HEK293 (cell line): ENCODE measurements around the gene METTL5.

ENCODE experiments used
- CTCF ChIA-PET: fragments of 350-600 bp; formaldehyde crosslinking; extraction: SDS; loops from one replicate; lab custom pipeline; 2021; ENCODE audit warnings: antibody characterized with exemption; lab: Yijun Ruan, JAX
- POLR2A ChIA-PET: fragments of 300-600 bp; formaldehyde crosslinking; extraction: SDS; loops from one replicate; lab custom pipeline; 2020; ENCODE audit warnings: antibody characterized with exemption, inconsistent platforms; lab: Yijun Ruan, JAX
- H3K27ac ChIP-seq: fragments of 200-500 bp; sonication (Bioruptor generic); 2 replicates; pipeline ENCODE4 v1.5.1; 2014; ENCODE audit warnings: low read depth, low read length, control low read depth, inconsistent platforms; ENCODE audit errors: extremely low read depth
- H3K36me3 ChIP-seq, 2 experiments: fragments of 200-500 bp in 1 of 2; sonication (Bioruptor generic) in 1 of 2; 1 replicate in 1 of 2; 2 replicates in 1 of 2; pipeline ENCODE4 v1.5.1; 2014 to 2017; ENCODE audit warnings: inconsistent platforms in 2 of 2, low read length in 2 of 2; ENCODE audit not compliant: control insufficient read depth in 2 of 2, insufficient read depth in 1 of 2
- H3K4me1 ChIP-seq: fragments of 200-500 bp; sonication (Bioruptor generic); 2 replicates; pipeline ENCODE4 v1.5.1; 2014; ENCODE audit warnings: mild to moderate bottlenecking, low read length, inconsistent platforms; ENCODE audit not compliant: control insufficient read depth, insufficient read depth
- H3K4me3 ChIP-seq: 2 replicates; pipeline ENCODE4 v1.5.1; 2011; ENCODE audit warnings: low read depth, mild to moderate bottlenecking, control low read depth, low read length, moderate library complexity
- H3K9me3 ChIP-seq: fragments of 200-500 bp; sonication (Bioruptor generic); 2 replicates; pipeline ENCODE4 v1.5.1; 2014; ENCODE audit warnings: low read depth, low read length, inconsistent platforms; ENCODE audit not compliant: control insufficient read depth, insufficient read depth
- FEZF1 ChIP-seq: fragments of 450-650 bp; formaldehyde crosslinking; IDR thresholded peaks from 2 replicates; pipeline ENCODE4 v1.5.1; 2016; ENCODE audit warnings: missing biosample characterization, missing genetic modification characterization
- GLIS2 ChIP-seq: fragments of 450-650 bp; formaldehyde crosslinking; IDR thresholded peaks from 2 replicates; pipeline ENCODE4 v1.5.1; 2016; ENCODE audit warnings: missing biosample characterization, missing genetic modification characterization
- HOXA7 ChIP-seq: sonication (generic); formaldehyde crosslinking; IDR thresholded peaks from 2 replicates; pipeline ENCODE4 v1.8.1; 2022; ENCODE audit warnings: missing genetic modification reagents, borderline replicate concordance
- KLF9 ChIP-seq: fragments of 450-650 bp; formaldehyde crosslinking; IDR thresholded peaks from 2 replicates; pipeline ENCODE4 v1.5.1; 2016; ENCODE audit warnings: missing biosample characterization, missing genetic modification characterization, low read depth
- MZF1 ChIP-seq: fragments of 450-650 bp; formaldehyde crosslinking; IDR thresholded peaks from 2 replicates; pipeline ENCODE4 v1.5.1; 2017; ENCODE audit warnings: missing biosample characterization, missing genetic modification characterization, borderline replicate concordance
- TRIM28 ChIP-seq: IDR thresholded peaks from 2 replicates; pipeline ENCODE4 v1.6.1; 2011; ENCODE audit warnings: low read length, control low read depth, borderline replicate concordance
- YY1 ChIP-seq: fragments of 450-650 bp; formaldehyde crosslinking; IDR thresholded peaks from 2 replicates; pipeline ENCODE4 v1.5.1; 2018; ENCODE audit warnings: missing biosample characterization, missing genetic modification characterization
- ZFP69B ChIP-seq: fragments of 450-650 bp; formaldehyde crosslinking; IDR thresholded peaks from 2 replicates; pipeline ENCODE4 v1.5.1; 2016; ENCODE audit warnings: missing biosample characterization, missing genetic modification characterization
- ZNF121 ChIP-seq: fragments of 450-650 bp; formaldehyde crosslinking; IDR thresholded peaks from 2 replicates; pipeline ENCODE4 v1.5.1; 2016; ENCODE audit warnings: missing biosample characterization, missing genetic modification characterization
- ZNF140 ChIP-seq: fragments of 450-650 bp; formaldehyde crosslinking; IDR thresholded peaks from 2 replicates; pipeline ENCODE4 v1.5.1; 2016; ENCODE audit warnings: missing biosample characterization, missing genetic modification characterization
- ZNF16 ChIP-seq: fragments of 450-650 bp; formaldehyde crosslinking; IDR thresholded peaks from 2 replicates; pipeline ENCODE4 v1.5.1; 2016; ENCODE audit warnings: low read depth, missing biosample characterization, missing genetic modification characterization
- ZNF175 ChIP-seq: fragments of 450-650 bp; formaldehyde crosslinking; IDR thresholded peaks from 2 replicates; pipeline ENCODE4 v1.5.1; 2016; ENCODE audit warnings: missing biosample characterization, missing genetic modification characterization
- ZNF221 ChIP-seq: fragments of 450-650 bp; formaldehyde crosslinking; IDR thresholded peaks from 2 replicates; pipeline ENCODE4 v1.5.1; 2017; ENCODE audit warnings: missing biosample characterization, missing genetic modification characterization, borderline replicate concordance
- ZNF341 ChIP-seq: fragments of 450-650 bp; formaldehyde crosslinking; IDR thresholded peaks from 2 replicates; pipeline ENCODE4; 2016; ENCODE audit warnings: low read depth, missing biosample characterization, missing genetic modification characterization
- ZNF404 ChIP-seq: fragments of 450-650 bp; formaldehyde crosslinking; IDR thresholded peaks from 2 replicates; pipeline ENCODE4 v1.5.1; 2017; ENCODE audit warnings: missing biosample characterization, missing genetic modification characterization
- ZNF473 ChIP-seq: fragments of 450-650 bp; formaldehyde crosslinking; IDR thresholded peaks from 2 replicates; pipeline ENCODE4 v1.5.1; 2017; ENCODE audit warnings: missing biosample characterization, missing genetic modification characterization
- ZNF621 ChIP-seq: fragments of 450-650 bp; formaldehyde crosslinking; IDR thresholded peaks from 2 replicates; pipeline ENCODE4 v1.5.1; 2017; ENCODE audit warnings: missing biosample characterization, missing genetic modification characterization
- ZNF624 ChIP-seq: fragments of 450-650 bp; formaldehyde crosslinking; IDR thresholded peaks from 2 replicates; pipeline ENCODE4 v1.5.1; 2017; ENCODE audit warnings: missing biosample characterization, missing genetic modification characterization
- ZNF626 ChIP-seq: fragments of 450-650 bp; sonication (Bioruptor Pico); formaldehyde crosslinking; IDR thresholded peaks from 2 replicates; pipeline ENCODE4 v1.5.1; 2018; ENCODE audit warnings: missing biosample characterization, missing genetic modification characterization, inconsistent platforms
- ZNF629 ChIP-seq: fragments of 450-650 bp; formaldehyde crosslinking; IDR thresholded peaks from 2 replicates; pipeline ENCODE4 v1.5.1; 2017; ENCODE audit warnings: missing biosample characterization, missing genetic modification characterization
- ZNF658 ChIP-seq: fragments of 450-650 bp; formaldehyde crosslinking; IDR thresholded peaks from 2 replicates; pipeline ENCODE4; 2016; ENCODE audit warnings: missing biosample characterization, missing genetic modification characterization
- ZNF660 ChIP-seq: fragments of 450-650 bp; IDR thresholded peaks from 2 replicates; pipeline ENCODE4 v1.5.1; 2018; ENCODE audit warnings: missing biosample characterization, mild to moderate bottlenecking, missing genetic modification characterization
- ZNF785 ChIP-seq: fragments of 450-650 bp; formaldehyde crosslinking; IDR thresholded peaks from 2 replicates; pipeline ENCODE4 v1.5.1; 2016; ENCODE audit warnings: missing biosample characterization, missing genetic modification characterization
- ZSCAN30 ChIP-seq: fragments of 450-650 bp; IDR thresholded peaks from 2 replicates; pipeline ENCODE4 v1.5.1; 2018; ENCODE audit warnings: missing biosample characterization, mild to moderate bottlenecking, missing genetic modification characterization, moderate library complexity
- TF ChIP-seq, protein P1 (sequence below): fragments of 450-650 bp; formaldehyde crosslinking; IDR thresholded peaks from 2 replicates; pipeline ENCODE4 v1.5.1; 2016; ENCODE audit warnings: missing biosample characterization, missing genetic modification characterization
- TF ChIP-seq, protein P2 (sequence below): fragments of 450-650 bp; formaldehyde crosslinking; IDR thresholded peaks from 2 replicates; pipeline ENCODE4 v1.5.1; 2016; ENCODE audit warnings: missing biosample characterization, missing genetic modification characterization, borderline replicate concordance
- TF ChIP-seq, protein P3 (sequence below): fragments of 450-650 bp; formaldehyde crosslinking; IDR thresholded peaks from 2 replicates; pipeline ENCODE4 v1.5.1; 2016; ENCODE audit warnings: missing biosample characterization, missing genetic modification characterization
- TF ChIP-seq, protein P4 (sequence below): fragments of 450-650 bp; formaldehyde crosslinking; IDR thresholded peaks from 2 replicates; pipeline ENCODE4 v1.5.1; 2017; ENCODE audit warnings: missing biosample characterization, missing genetic modification characterization
- TF ChIP-seq, protein P5 (sequence below): fragments of 450-650 bp; formaldehyde crosslinking; IDR thresholded peaks from 2 replicates; pipeline ENCODE4 v1.5.1; 2016; ENCODE audit warnings: missing biosample characterization, missing genetic modification characterization

The METTL5 gene

DNA sequence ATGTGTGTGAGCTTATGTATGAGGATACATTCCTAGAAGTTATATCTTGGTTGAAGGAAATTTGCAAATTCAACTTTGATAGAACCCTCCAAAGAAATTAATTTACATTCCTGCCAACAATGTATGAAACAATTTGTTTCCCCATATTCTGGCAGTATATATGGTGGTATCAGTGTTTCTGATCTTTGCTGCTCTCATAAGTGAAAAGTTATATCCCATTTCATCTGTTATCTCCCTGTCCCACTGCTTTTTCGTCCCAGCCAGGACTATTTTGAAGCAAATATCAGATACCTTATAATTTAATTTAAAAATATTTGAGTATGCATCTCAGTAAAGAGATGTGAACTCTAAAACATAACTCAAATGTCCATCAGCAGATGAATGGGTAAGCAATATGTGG lies 9.7 kb upstream of the METTL5 start:
- TF ChIP-seq ZNF629 (no peak), TRIM28 (no peak), ZFP69B (tag by site-specific recombination) (no peak), ZNF624 (tag by site-specific recombination) (no peak), ZNF221 (tag by site-specific recombination) (no peak), HOXA7 (CRISPR knock-in tag) (no peak), ZNF175 (no peak), YY1 (tag by site-specific recombination) (no peak), ZNF626 (tag by site-specific recombination) (no peak), ZNF660 (tag by site-specific recombination) (no peak), ZSCAN30 (tag by site-specific recombination) (no peak)
- TF ChIP-seq, protein P1, sequence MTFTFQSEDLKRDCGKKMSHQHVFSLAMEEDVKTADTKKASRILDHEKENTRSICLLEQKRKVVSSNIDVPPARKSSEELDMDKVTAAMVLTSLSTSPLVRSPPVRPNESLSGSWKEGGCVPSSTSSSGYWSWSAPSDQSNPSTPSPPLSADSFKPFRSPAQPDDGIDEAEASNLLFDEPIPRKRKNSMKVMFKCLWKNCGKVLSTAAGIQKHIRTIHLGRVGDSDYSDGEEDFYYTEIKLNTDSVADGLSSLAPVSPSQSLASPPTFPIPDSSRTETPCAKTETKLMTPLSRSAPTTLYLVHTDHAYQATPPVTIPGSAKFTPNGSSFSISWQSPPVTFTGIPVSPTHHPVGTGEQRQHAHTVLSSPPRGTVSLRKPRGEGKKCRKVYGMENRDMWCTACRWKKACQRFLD (tag by site-specific recombination): no peak
- TF ChIP-seq, protein P2, sequence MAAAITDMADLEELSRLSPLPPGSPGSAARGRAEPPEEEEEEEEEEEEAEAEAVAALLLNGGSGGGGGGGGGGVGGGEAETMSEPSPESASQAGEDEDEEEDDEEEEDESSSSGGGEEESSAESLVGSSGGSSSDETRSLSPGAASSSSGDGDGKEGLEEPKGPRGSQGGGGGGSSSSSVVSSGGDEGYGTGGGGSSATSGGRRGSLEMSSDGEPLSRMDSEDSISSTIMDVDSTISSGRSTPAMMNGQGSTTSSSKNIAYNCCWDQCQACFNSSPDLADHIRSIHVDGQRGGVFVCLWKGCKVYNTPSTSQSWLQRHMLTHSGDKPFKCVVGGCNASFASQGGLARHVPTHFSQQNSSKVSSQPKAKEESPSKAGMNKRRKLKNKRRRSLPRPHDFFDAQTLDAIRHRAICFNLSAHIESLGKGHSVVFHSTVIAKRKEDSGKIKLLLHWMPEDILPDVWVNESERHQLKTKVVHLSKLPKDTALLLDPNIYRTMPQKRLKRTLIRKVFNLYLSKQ (tag by site-specific recombination): no peak
- TF ChIP-seq, protein P3, sequence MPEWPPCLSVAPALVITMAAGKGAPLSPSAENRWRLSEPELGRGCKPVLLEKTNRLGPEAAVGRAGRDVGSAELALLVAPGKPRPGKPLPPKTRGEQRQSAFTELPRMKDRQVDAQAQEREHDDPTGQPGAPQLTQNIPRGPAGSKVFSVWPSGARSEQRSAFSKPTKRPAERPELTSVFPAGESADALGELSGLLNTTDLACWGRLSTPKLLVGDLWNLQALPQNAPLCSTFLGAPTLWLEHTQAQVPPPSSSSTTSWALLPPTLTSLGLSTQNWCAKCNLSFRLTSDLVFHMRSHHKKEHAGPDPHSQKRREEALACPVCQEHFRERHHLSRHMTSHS (tag by site-specific recombination): no peak
- TF ChIP-seq, all 188 proteins: peak for 0
- Histone ChIP-seq H3K4me1 (no peaks in the 10 kb centered on the region), H3K4me3 (no peak overlapping the region), H3K36me3 (peaks cover 0 to 10% of the 10 kb centered on the region in 2 experiments), H3K27ac (no peak overlapping the region), H3K9me3 (no peaks in the 10 kb centered on the region)
- POLR2A ChIA-PET: no interaction called here
- CTCF ChIA-PET: interaction anchor here (1.0 kb wide), 1 partner anchor 9 kb away, joined by 5 read pairs; the partner anchor contains the start of gene METTL5

DNA sequence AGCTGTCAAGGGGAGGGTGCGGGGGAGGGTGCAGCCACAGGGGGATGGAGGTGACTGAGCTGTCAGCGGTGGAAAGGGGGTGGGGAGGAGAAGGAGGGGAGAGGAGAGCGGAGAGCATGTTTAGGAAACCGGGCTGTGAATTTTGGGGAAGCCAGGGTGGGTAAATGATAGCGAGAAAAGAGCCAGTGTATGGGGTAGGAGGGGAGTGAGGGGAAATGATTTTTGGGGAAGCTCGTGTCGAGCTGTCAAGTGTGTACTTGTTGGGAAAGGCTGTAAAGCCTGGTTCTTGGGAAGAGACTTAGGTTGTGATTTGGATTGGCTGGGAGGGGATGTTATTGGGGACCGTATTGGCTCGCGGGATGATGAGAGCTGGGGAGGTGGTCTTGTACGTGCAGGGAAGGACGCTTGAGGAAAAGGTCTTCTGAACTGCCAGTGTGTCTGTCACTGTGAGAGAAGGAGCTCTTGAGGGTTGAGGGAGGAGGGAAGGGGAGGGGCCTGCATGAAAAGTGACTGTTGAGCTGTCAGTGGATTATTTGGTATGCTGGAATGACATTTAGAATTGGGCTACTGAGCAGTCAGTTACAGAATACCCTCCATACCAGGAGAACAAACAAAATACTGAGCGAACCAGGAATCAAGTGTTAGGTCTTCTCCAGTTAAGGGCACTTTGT lies 3.6 kb upstream of the METTL5 start:
- no peaks in the 10 kb centered on the region for H3K9me3 ChIP-seq
- H3K36me3 ChIP-seq: peaks cover 0 to 10% of the 10 kb centered on the region in 2 experiments; a peak in 2 of 3 replicates
- ChIA-PET POLR2A (interaction anchor here (0.6 to 2.1 kb wide), 11 partner anchors 10 to 100 kb away, joined by 3 to 12 read pairs (median 4); partner anchors contain the start of genes KLHL23 and SSB), CTCF (interaction anchor here (0.9 to 2.0 kb wide), 3 partner anchors 59 to 376 kb away, joined by 3 to 6 read pairs (median 3); no protein-coding TSS in a partner anchor)
- no peaks in the 10 kb centered on the region for H3K4me1 ChIP-seq
- H3K4me3 ChIP-seq: peak overlapping the region; percentile 98
- peak overlapping the region; percentile 79; the same call in 1 of the 2 replicates for H3K27ac ChIP-seq
- TF ChIP-seq GLIS2 (tag by site-specific recombination): peak; percentile 56; the same call in 1 of the 2 replicates
- TF ChIP-seq ZNF16 (tag by site-specific recombination): no peak
- no peak for TF ChIP-seq ZNF121
- no peak for TF ChIP-seq ZNF140
- TF ChIP-seq ZNF658 (tag by site-specific recombination): no peak
- no peak for TF ChIP-seq MZF1
- TF ChIP-seq ZNF404 (tag by site-specific recombination): no peak
- no peak for TF ChIP-seq ZNF785 (tag by site-specific recombination)
- no peak for TF ChIP-seq ZNF621 (tag by site-specific recombination)
- peak; percentile 11; the same call in 1 of the 2 replicates for TF ChIP-seq KLF9 (tag by site-specific recombination)
- TF ChIP-seq, protein P4, sequence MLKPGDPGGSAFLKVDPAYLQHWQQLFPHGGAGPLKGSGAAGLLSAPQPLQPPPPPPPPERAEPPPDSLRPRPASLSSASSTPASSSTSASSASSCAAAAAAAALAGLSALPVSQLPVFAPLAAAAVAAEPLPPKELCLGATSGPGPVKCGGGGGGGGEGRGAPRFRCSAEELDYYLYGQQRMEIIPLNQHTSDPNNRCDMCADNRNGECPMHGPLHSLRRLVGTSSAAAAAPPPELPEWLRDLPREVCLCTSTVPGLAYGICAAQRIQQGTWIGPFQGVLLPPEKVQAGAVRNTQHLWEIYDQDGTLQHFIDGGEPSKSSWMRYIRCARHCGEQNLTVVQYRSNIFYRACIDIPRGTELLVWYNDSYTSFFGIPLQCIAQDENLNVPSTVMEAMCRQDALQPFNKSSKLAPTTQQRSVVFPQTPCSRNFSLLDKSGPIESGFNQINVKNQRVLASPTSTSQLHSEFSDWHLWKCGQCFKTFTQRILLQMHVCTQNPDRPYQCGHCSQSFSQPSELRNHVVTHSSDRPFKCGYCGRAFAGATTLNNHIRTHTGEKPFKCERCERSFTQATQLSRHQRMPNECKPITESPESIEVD (tag by site-specific recombination): no peak
- no peak for TF ChIP-seq FEZF1 (tag by site-specific recombination)
- TF ChIP-seq, protein P5, sequence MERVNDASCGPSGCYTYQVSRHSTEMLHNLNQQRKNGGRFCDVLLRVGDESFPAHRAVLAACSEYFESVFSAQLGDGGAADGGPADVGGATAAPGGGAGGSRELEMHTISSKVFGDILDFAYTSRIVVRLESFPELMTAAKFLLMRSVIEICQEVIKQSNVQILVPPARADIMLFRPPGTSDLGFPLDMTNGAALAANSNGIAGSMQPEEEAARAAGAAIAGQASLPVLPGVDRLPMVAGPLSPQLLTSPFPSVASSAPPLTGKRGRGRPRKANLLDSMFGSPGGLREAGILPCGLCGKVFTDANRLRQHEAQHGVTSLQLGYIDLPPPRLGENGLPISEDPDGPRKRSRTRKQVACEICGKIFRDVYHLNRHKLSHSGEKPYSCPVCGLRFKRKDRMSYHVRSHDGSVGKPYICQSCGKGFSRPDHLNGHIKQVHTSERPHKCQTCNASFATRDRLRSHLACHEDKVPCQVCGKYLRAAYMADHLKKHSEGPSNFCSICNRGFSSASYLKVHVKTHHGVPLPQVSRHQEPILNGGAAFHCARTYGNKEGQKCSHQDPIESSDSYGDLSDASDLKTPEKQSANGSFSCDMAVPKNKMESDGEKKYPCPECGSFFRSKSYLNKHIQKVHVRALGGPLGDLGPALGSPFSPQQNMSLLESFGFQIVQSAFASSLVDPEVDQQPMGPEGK: peak; percentile 43; the same call in 1 of the 2 replicates
- peak; percentile 82 for TF ChIP-seq ZNF341 (tag by site-specific recombination)
- no peak for TF ChIP-seq ZNF473 (tag by site-specific recombination)
